Urothelium cell line (cell line): ENCODE measurements around the gene EVA1A.

Experiments
- DNase-seq: peaks from one replicate; pipeline ENCODE4 v3.0.0; 2011; ENCODE audit warnings: low spot score, mixed read lengths
- FAIRE-seq: peaks from 2 replicates; lab custom pipeline; 2011; peaks lifted over from hg19 to GRCh38; lab: Jason Lieb, UNC

EVA1A gene

GRCh38 chr2:75519843-75520242 is 40.9 kb downstream of the EVA1A start:
- peak; percentile 5 for FAIRE-seq
- DNase-seq = no peak

GRCh38 chr2:75518638-75519465 is 41.9 kb downstream of the EVA1A start:
- FAIRE-seq (no peak), DNase-seq (no peak)

GRCh38 chr2:75517547-75518230 is 43.0 kb downstream of the EVA1A start:
- FAIRE-seq (no peak), DNase-seq (no peak)

GRCh38 chr2:75516378-75517360 is 44.1 kb downstream of the EVA1A start:
- FAIRE-seq = no peak

GRCh38 chr2:75515584-75516368 is 45.0 kb downstream of the EVA1A start:
- DNase-seq = no peak

More at GRCh38 chr2:75516378-75517360, 44.1 kb downstream of the EVA1A start:
- no peak for DNase-seq

GRCh38 chr2:75513616-75514170 is 47.0 kb downstream of the EVA1A start:
- no peak for DNase-seq
- peak; percentile 42 for FAIRE-seq

More at GRCh38 chr2:75515584-75516368, 45.0 kb downstream of the EVA1A start:
- no peak for FAIRE-seq

- FAIRE-seq (no peak), DNase-seq (no peak)
Measured at GRCh38 chr2:75512455-75513212, 48.1 kb downstream of the EVA1A start.

GRCh38 chr2:75506101-75506697 is 54.5 kb downstream of the EVA1A start:
- no peak for FAIRE-seq
- DNase-seq = no peak

GRCh38 chr2:75505012-75505411 is 55.7 kb downstream of the EVA1A start:
- FAIRE-seq = no peak
- no peak for DNase-seq

GRCh38 chr2:75503048-75503607 is 57.6 kb downstream of the EVA1A start:
- FAIRE-seq (no peak), DNase-seq (peak; percentile 79)

- DNase-seq (no peak), FAIRE-seq (no peak)
Measured at GRCh38 chr2:75500633-75501032, 60.1 kb downstream of the EVA1A start.

- DNase-seq (no peak), FAIRE-seq (no peak)
Measured at GRCh38 chr2:75499534-75499933, 61.2 kb downstream of the EVA1A start.

GRCh38 chr2:75498907-75499306 is 61.8 kb downstream of the EVA1A start:
- FAIRE-seq (no peak), DNase-seq (no peak)

- no peak for DNase-seq
- no peak for FAIRE-seq
Measured at GRCh38 chr2:75497256-75497655, 63.5 kb downstream of the EVA1A start.

- DNase-seq (no peak), FAIRE-seq (no peak)
Measured at GRCh38 chr2:75495862-75496261, 64.9 kb downstream of the EVA1A start.

- FAIRE-seq = no peak
Measured at GRCh38 chr2:75494137-75494769, 66.5 kb downstream of the EVA1A start.

GRCh38 chr2:75493230-75493629 is 67.5 kb downstream of the EVA1A start:
- FAIRE-seq (no peak), DNase-seq (no peak)

More at GRCh38 chr2:75494137-75494769, 66.5 kb downstream of the EVA1A start:
- DNase-seq = no peak
